Bronchial epithelial cell (primary cell): ENCODE measurements around the gene XRCC4. TPM values are rescaled to one million over a fixed set of nuclear protein-coding genes. Genes with fewer than 3 reads are reported as not detected.
"Not testable (repeated sequence)": the region's sequence is repeated elsewhere in the genome, so short reads cannot be mapped to it uniquely, and the experiment has no call there.

ENCODE experiments used
- DNase-seq: peaks from one replicate; pipeline ENCODE4 v3.0.0-alpha.2; 2010; ENCODE audit warnings: low read depth
- FAIRE-seq: peaks from 2 replicates; lab custom pipeline; 2011; peaks lifted over from hg19 to GRCh38; lab: Jason Lieb, UNC
- H3K27me3 ChIP-seq: 2 replicates; pipeline ENCODE4 v1.5.1; 2011; ENCODE audit warnings: low read length; ENCODE audit not compliant: control insufficient read depth, insufficient read depth
- H3K36me3 ChIP-seq: 2 replicates; pipeline ENCODE4 v1.5.1; 2011; ENCODE audit warnings: low read length; ENCODE audit not compliant: control insufficient read depth, insufficient read depth
- H3K4me3 ChIP-seq: 2 replicates; pipeline ENCODE4 v1.5.1; 2011; ENCODE audit warnings: mild to moderate bottlenecking, low read depth, low read length, control low read depth
- total RNA-seq: library from RNA; depleted of rRNA; stranded (reverse); fragments of >200 nt; gene quantifications from 2 replicates; pipeline ENCODE4 v1.2.1, GENCODE V29; 2014
- TF ChIP-seq, protein P1 (sequence below): IDR thresholded peaks from 2 replicates; pipeline ENCODE4 v1.5.1; 2011; ENCODE audit warnings: mild to moderate bottlenecking, moderate library complexity, low read length, control low read depth, inconsistent platforms; ENCODE audit not compliant: insufficient read depth, severe bottlenecking

Gene XRCC4
- total RNA-seq, 1 donor from 2014 or later = 9.5 TPM

DNA sequence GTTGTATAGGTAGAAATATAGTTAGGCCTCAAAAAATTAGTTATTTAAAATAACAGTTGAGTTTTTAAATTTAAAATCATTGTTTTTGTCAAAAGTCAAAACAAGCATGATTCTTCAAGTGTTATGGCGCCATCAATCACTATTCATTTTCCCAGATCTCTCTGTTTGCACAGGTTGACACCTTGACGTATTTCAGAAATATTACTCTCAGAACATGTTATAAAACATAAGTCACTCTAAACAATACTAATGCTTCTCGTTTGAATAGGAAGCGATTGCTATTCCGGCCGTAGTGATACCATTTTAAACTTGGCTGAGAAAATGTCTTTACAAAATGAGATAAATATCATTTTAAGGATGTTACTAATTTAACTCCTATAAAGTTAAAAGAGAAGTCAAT lies 268.1 kb downstream of the XRCC4 start:
- FAIRE-seq (no peak), DNase-seq (no peak)
- TF ChIP-seq, protein P1, sequence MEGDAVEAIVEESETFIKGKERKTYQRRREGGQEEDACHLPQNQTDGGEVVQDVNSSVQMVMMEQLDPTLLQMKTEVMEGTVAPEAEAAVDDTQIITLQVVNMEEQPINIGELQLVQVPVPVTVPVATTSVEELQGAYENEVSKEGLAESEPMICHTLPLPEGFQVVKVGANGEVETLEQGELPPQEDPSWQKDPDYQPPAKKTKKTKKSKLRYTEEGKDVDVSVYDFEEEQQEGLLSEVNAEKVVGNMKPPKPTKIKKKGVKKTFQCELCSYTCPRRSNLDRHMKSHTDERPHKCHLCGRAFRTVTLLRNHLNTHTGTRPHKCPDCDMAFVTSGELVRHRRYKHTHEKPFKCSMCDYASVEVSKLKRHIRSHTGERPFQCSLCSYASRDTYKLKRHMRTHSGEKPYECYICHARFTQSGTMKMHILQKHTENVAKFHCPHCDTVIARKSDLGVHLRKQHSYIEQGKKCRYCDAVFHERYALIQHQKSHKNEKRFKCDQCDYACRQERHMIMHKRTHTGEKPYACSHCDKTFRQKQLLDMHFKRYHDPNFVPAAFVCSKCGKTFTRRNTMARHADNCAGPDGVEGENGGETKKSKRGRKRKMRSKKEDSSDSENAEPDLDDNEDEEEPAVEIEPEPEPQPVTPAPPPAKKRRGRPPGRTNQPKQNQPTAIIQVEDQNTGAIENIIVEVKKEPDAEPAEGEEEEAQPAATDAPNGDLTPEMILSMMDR = no peak
- H3K27me3 ChIP-seq = no peaks in the 10 kb centered on the region
- H3K36me3 ChIP-seq = no peaks in the 10 kb centered on the region
- no peak overlapping the region for H3K4me3 ChIP-seq

DNA sequence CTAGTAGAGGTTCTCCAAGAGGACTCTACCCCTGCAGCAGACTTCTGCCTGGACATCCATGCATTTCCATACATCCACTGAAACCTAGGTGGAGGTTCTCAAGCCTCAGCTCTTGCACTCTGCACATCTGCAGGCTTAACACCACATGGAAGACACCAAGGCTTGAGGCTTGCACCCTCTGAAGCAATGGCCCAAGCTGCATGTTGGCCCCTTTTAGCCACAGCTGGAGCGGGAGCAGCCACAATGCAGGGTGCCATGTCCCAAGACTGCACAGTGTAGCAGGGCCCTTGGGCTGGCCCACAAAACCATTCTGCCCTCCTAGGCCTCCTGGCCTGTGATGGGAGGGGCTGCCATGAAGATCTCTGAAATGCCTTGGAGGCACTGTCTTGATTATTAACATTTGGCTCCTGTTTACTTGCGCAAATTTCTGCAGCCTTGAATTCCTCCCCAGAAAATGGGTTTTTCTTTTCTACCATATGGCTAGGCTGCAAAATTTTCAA lies 271.0 kb downstream of the XRCC4 start:
- Histone ChIP-seq H3K27me3 (no peaks in the 10 kb centered on the region), H3K36me3 (no peaks in the 10 kb centered on the region), H3K4me3 (no peak overlapping the region)
- FAIRE-seq = no peak
- no peak for DNase-seq
- TF ChIP-seq, protein P1 = no peak

DNA sequence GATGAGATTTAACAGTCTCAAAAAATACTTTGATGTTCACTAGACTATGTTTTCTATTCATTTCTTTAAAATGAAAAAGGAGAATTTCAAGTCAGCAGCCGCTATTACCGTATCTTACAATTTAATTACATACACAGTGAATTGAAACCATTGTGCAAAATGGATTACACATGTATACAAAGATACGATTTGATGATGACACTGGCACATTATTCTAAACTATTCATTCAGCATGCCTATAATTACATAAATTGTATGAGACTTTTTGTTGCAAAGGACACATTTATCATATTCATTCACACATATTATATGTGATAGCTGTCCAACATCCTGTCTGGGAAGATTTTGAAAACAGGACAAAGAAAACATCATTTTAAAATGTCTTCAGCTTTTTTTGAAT lies 275.9 kb downstream of the XRCC4 start:
- TF ChIP-seq, protein P1 = no peak

DNA sequence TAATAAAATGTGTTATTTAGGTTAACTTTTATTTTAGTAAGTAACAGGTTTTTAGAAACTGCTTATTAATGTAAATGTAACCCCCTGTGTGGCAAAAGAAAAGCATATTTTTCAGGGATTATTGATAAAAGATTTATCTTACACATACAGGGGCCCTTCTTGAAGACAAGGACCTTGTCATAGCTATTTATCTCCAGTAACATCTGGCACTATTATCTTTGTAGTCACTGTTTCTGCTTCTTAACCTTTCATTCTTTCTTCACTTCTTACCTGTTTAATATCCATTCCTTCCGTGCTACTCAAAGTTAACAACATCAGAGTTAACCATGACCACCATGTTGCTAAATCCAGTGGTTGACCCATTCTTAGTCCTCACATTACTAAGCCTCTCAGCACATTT lies 276.4 kb downstream of the XRCC4 start:
- TF ChIP-seq, protein P1 = no peak
- no peak for DNase-seq
- Histone ChIP-seq H3K36me3 (no peaks in the 10 kb centered on the region), H3K27me3 (no peaks in the 10 kb centered on the region), H3K4me3 (no peak overlapping the region)
- no peak for FAIRE-seq

More for the DNA sequence above, 275.9 kb downstream of the XRCC4 start:
- no peak for DNase-seq
- Histone ChIP-seq H3K27me3 (no peaks in the 10 kb centered on the region), H3K36me3 (no peaks in the 10 kb centered on the region), H3K4me3 (no peak overlapping the region)
- no peak for FAIRE-seq

DNA sequence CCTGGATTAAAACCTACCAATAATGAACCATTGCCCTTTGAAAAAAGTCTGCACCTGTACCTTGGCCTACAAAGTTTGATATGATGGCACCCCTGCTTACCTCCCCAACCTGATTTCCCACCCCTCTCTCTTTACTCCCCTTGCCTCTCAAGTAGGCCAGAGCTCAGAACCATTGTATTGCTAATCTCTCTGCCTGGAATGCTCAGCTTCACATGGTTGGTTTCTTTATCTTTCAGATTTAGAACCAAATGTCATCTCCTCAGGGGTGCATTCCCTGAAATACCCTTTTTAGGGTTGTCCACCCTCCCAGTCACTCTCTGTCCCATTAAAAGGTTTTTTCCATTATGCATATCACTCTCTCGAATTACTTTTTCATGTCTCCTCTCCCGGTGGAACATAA lies 277.6 kb downstream of the XRCC4 start:
- Histone ChIP-seq H3K4me3 (no peak overlapping the region), H3K36me3 (no peaks in the 10 kb centered on the region), H3K27me3 (no peaks in the 10 kb centered on the region)
- TF ChIP-seq, protein P1 = no peak
- no peak for DNase-seq
- no peak for FAIRE-seq

DNA sequence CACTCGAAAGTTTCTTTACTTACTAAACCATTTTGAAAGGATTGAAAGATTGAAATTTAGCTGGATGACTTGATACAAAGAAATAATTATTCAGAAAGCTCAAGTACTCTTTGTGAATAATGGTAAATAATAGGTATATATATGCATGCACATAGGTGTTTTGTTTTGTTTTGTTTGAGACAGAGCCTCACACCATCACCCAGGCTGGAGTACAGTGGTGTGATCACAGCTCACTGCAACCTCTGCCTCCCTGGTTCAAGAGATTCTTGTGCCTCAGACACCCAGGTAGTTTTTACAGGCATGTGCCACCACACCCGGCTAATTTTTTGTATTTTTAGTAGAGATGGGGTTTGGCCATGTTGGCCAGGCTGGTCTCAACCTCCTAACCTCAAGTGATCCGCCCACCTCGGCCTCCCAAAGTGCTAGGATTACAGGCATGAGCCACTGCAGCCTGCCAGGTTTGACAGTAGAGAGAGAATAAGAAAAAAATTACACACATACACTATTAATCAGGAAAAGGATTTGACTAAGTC lies 278.2 kb downstream of the XRCC4 start:
- DNase-seq, H3K36me3 ChIP-seq, H3K27me3 ChIP-seq, H3K4me3 ChIP-seq, FAIRE-seq: not testable (repeated sequence)
